Duodenal mucosa (tissue), 2 donors: ENCODE results near the gene KCNN2.

Experiments used
- H3K27ac ChIP-seq: one replicate; pipeline ENCODE4 v1.7.0; 2013; ENCODE audit warnings: low read depth, low read length
- H3K27me3 ChIP-seq, 2 donors: one replicate each; pipeline ENCODE4 v1.7.0; 2013; ENCODE audit warnings: low read length in 2 of 2, control low read depth in 1 of 2; ENCODE audit not compliant: insufficient read depth in 2 of 2, control insufficient read depth in 1 of 2
- H3K36me3 ChIP-seq, 2 donors: one replicate each; pipeline ENCODE4 v1.7.0; 2013; ENCODE audit warnings: low read length in 2 of 2, control low read depth in 1 of 2; ENCODE audit not compliant: insufficient read depth in 2 of 2, control insufficient read depth in 1 of 2
- H3K4me1 ChIP-seq, 2 donors: one replicate each; pipeline ENCODE4 v1.7.0; 2013; ENCODE audit warnings: low read length in 2 of 2, control low read depth in 1 of 2; ENCODE audit not compliant: insufficient read depth in 2 of 2, control insufficient read depth in 1 of 2
- H3K4me3 ChIP-seq, 2 donors: one replicate each; pipeline ENCODE4 v1.7.0; 2013; ENCODE audit warnings: low read length in 2 of 2, low read depth in 1 of 2
- H3K9ac ChIP-seq, 2 donors: one replicate each; pipeline ENCODE4 v1.7.0; 2013; ENCODE audit warnings: low read length in 2 of 2, low read depth in 1 of 2
- H3K9me3 ChIP-seq, 2 donors: one replicate each; pipeline ENCODE4 v1.7.0; 2013; ENCODE audit warnings: low read length in 2 of 2, control low read depth in 1 of 2; ENCODE audit not compliant: control insufficient read depth in 1 of 2

KCNN2 gene

DNA sequence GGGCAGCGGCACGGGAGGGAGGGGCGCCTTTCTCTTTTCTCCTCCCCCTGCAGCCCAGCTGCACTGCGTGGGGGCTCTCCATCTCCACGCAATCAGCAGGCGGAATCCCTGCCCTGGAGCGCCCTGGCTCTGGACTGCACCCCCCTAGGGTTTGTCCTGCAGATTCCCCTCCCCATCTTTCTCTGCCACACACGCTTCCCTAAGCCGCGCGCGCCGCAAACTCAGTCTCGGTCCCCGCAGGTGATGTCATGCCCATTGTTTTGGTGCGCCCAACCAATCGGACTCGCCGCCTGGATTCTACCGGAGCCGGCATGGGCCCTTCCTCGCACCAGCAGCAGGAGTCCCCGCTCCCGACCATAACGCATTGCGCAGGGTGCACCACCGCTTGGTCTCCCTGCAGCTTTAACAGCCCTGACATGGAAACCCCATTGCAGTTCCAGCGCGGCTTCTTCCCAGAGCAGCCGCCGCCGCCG, at the start of gene KCNN2:
Gene KCNN2, plus strand, starts transcription at position 347 of the 473 bp plus-strand sequence. Its CDS starts 70 bp downstream, at position 417.
- Histone ChIP-seq H3K27ac (no peak within 1 kb of the TSS), H3K36me3 (no peaks in the 10 kb centered on the region), H3K4me1 (no peaks in the 10 kb centered on the region), H3K4me3 (peak within 1 kb of the TSS; percentile 60 to 61), H3K9ac (no peak within 1 kb of the TSS), H3K27me3 (peaks cover 27 to 31% of the 10 kb centered on the region in 2 donors), H3K9me3 (no peaks in the 10 kb centered on the region)

GRCh38 chr5:114312658-114313057, 49.2 kb upstream of the KCNN2 start:
- Histone ChIP-seq H3K36me3 (no peaks in the 10 kb centered on the region), H3K27me3 (no peaks in the 10 kb centered on the region), H3K27ac (no peak overlapping the region), H3K9ac (no peak overlapping the region), H3K4me3 (no peak overlapping the region), H3K9me3 (no peaks in the 10 kb centered on the region), H3K4me1 (no peaks in the 10 kb centered on the region)

DNA sequence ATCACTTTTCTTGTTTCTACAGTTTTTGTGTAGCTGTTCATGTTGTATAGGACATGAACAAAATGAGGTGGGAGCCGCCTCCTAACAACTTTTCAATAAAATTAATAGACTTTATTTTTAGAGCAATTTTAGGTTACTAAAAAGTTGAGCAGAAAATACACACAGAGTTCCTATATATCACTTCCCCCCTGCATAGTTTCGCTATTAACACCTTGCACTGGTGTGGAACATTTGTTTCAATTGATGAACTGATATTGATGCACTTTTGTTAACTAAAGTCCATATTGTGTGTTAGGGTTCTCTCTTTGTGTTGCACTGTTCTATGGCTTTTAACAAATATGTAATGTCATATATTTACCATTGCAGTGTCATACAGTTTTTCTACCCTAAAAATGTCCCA, 47.8 kb upstream of the KCNN2 start:
- Histone ChIP-seq H3K27ac (no peak overlapping the region), H3K4me3 (no peak overlapping the region), H3K36me3 (no peaks in the 10 kb centered on the region), H3K9me3 (no peaks in the 10 kb centered on the region), H3K4me1 (no peaks in the 10 kb centered on the region), H3K27me3 (no peaks in the 10 kb centered on the region), H3K9ac (no peak overlapping the region)

DNA sequence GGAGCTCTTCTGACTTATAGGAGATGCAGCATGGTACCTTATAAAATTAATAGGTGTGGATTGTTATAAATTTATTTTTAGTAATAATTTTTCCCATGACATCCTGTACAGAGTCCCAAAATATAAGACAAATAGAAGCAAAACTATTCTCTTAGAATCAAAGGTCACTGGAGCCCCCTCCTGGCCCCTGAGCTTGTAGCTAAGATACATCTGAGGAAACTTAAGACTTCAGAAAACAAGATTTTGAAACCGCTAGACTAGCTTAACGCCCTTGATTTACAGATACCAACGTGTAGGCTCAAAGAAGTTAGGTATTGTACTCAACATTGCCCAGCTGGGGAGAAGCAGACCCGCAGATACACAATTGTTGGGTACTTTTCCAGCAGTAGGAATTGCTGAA, 45.7 kb upstream of the KCNN2 start:
- H3K36me3 ChIP-seq, result no peaks in the 10 kb centered on the region
- H3K4me3 ChIP-seq, result no peak overlapping the region
- no peaks in the 10 kb centered on the region for H3K4me1 ChIP-seq
- H3K9me3 ChIP-seq, result no peaks in the 10 kb centered on the region
- H3K27me3 ChIP-seq, result no peaks in the 10 kb centered on the region
- no peak overlapping the region for H3K9ac ChIP-seq
- H3K27ac ChIP-seq, result no peak overlapping the region

DNA sequence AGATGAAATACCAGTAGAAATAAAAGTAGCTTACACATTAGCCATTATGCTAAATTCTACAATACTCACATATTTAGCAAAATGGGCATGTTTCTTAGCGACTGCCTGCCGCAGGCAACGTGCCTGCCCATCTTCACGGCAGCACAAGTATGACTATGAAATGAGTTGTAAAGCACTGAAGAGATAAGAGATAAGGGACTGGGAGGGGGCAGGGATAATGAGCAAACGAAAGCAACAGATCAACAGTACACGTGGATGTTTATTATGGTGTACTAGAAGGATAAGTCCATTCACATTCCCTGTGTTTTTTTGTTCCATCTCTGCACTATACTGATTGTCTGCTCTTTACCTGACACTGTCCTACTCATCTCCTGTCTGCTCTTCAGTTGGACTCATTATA, 44.1 kb upstream of the KCNN2 start:
- Histone ChIP-seq H3K9ac (no peak overlapping the region), H3K9me3 (no peaks in the 10 kb centered on the region), H3K27ac (no peak overlapping the region), H3K4me3 (no peak overlapping the region), H3K27me3 (no peaks in the 10 kb centered on the region), H3K4me1 (no peaks in the 10 kb centered on the region), H3K36me3 (no peaks in the 10 kb centered on the region)

GRCh38 chr5:114319236-114319635, 42.6 kb upstream of the KCNN2 start:
- Histone ChIP-seq H3K9ac (no peak overlapping the region), H3K36me3 (no peaks in the 10 kb centered on the region), H3K27me3 (no peaks in the 10 kb centered on the region), H3K9me3 (no peaks in the 10 kb centered on the region), H3K27ac (no peak overlapping the region), H3K4me1 (no peaks in the 10 kb centered on the region), H3K4me3 (no peak overlapping the region)

DNA sequence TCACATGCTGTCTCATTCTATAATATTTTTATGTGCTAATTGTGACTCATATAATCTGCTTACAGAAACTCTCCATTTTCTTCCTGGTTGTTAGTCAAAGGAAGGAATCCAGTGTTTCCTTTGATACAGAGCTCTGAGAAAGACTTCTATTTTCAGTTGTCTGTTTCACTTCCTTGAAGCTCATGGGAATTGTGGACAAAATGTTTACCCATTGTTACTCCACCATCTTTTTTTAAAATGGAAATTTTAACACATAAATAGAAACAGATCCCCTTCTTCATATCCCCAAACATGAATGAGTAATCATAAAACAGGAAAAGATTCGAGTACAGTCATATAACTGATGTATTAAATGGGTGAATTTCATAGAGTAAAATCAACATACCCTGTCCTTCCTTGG, 42.0 kb upstream of the KCNN2 start:
- Histone ChIP-seq H3K9ac (no peak overlapping the region), H3K4me1 (no peaks in the 10 kb centered on the region), H3K9me3 (no peaks in the 10 kb centered on the region), H3K4me3 (no peak overlapping the region), H3K27ac (no peak overlapping the region), H3K36me3 (no peaks in the 10 kb centered on the region), H3K27me3 (no peaks in the 10 kb centered on the region)

DNA sequence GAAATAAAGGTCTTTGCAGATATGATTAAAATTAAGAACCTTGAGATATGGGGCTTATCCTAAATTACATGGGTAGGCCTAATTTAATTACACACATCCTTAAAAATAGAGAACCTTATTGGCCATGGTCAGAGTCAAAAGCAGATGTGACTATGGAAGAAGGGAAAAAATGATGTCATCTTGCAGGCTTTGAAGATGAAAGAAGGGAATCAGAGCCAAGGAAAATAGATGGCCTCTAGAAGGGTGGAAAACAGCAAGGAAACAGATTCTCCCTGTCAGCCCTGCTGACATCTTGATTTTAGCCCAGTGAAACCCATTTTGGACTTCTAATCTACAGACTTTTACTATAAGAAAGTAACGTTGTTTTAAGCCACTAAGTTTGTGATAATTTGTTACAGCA, 37.6 kb upstream of the KCNN2 start:
- no peak overlapping the region for H3K9ac ChIP-seq
- H3K9me3 ChIP-seq, result no peaks in the 10 kb centered on the region
- H3K4me3 ChIP-seq, result no peak overlapping the region
- no peaks in the 10 kb centered on the region for H3K27me3 ChIP-seq
- H3K27ac ChIP-seq, result no peak overlapping the region
- H3K4me1 ChIP-seq, result no peaks in the 10 kb centered on the region
- no peaks in the 10 kb centered on the region for H3K36me3 ChIP-seq

- no peak overlapping the region for H3K9ac ChIP-seq
- no peaks in the 10 kb centered on the region for H3K4me1 ChIP-seq
- no peaks in the 10 kb centered on the region for H3K9me3 ChIP-seq
- no peak overlapping the region for H3K4me3 ChIP-seq
- H3K27ac ChIP-seq, result no peak overlapping the region
- H3K27me3 ChIP-seq, result no peaks in the 10 kb centered on the region
- no peaks in the 10 kb centered on the region for H3K36me3 ChIP-seq
Observed at GRCh38 chr5:114325541-114325940, 36.3 kb upstream of the KCNN2 start.

DNA sequence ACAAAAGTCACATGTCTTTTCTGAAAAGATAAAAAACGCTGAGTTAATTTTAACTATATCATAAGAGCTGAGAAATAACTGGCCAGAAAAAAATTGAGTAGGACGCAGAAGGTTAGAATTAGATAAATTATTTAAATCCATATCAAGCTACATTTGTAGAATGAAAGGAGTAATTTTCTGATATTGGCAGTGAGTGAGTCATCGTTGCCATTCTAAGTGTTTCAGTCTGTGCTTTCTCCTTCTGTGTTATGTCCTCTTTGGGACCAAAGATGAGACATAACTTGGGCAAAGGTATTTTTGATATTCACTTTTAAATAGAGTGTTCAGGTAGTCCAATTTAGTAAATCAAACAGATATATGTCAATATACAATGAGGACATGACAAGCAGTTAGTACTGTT, 34.4 kb upstream of the KCNN2 start:
- H3K4me1 ChIP-seq, result no peaks in the 10 kb centered on the region

DNA sequence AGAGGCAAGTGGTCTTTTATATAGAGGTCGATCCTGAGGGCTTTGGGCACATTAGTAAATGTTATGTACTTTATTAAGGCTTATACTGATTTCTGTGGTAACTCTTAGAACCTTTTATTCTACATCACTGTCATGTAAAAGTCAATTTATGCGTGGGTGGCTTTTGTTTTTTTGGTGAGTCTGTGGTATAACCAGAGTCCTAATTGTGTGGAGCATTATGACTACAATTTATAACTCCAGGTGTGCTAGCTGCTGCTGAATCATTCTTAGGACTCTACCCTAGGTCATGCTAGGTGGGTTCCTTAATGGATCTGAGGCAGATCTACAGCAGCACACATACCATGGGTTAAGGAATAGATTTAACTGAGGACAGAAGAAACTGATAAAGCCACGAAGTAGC, 33.9 kb upstream of the KCNN2 start:
- no peaks in the 10 kb centered on the region for H3K9me3 ChIP-seq
- H3K4me1 ChIP-seq, result no peaks in the 10 kb centered on the region
- H3K4me3 ChIP-seq, result no peak overlapping the region
- no peaks in the 10 kb centered on the region for H3K27me3 ChIP-seq
- no peaks in the 10 kb centered on the region for H3K36me3 ChIP-seq
- H3K27ac ChIP-seq, result no peak overlapping the region
- no peak overlapping the region for H3K9ac ChIP-seq

More for the DNA sequence above, 34.4 kb upstream of the KCNN2 start:
- no peaks in the 10 kb centered on the region for H3K27me3 ChIP-seq
- H3K9me3 ChIP-seq, result no peaks in the 10 kb centered on the region
- no peak overlapping the region for H3K9ac ChIP-seq
- no peaks in the 10 kb centered on the region for H3K36me3 ChIP-seq
- H3K4me3 ChIP-seq, result no peak overlapping the region
- no peak overlapping the region for H3K27ac ChIP-seq
